Activated naive CD4-positive, alpha-beta T cell (primary cell): ENCODE data around the gene MAPK12.

Experiments
- DNase-seq, 4 experiments: peaks; one replicate each; lab custom pipeline; 2025; lab: John Stamatoyannopoulos, UW

Gene MAPK12

GRCh38 chr22:50232481-50233151, 28.9 kb downstream of the MAPK12 start:
- no peak for DNase-seq

- DNase-seq, result no peak
Observed at GRCh38 chr22:50229370-50229769, 32.1 kb downstream of the MAPK12 start.

- DNase-seq, result no peak
Observed at GRCh38 chr22:50228366-50228765, 33.1 kb downstream of the MAPK12 start.

- DNase-seq, result no peak
Observed at GRCh38 chr22:50227579-50228215, 33.8 kb downstream of the MAPK12 start.

GRCh38 chr22:50226875-50227165, 34.7 kb downstream of the MAPK12 start:
- no peak for DNase-seq

- no peak for DNase-seq
Observed at GRCh38 chr22:50226063-50226874, 35.2 kb downstream of the MAPK12 start.

GRCh38 chr22:50225200-50225969, 36.1 kb downstream of the MAPK12 start:
- DNase-seq, result no peak

- no peak for DNase-seq
Observed at GRCh38 chr22:50224071-50224470, 37.4 kb downstream of the MAPK12 start.

GRCh38 chr22:50222508-50222907, 39.0 kb downstream of the MAPK12 start:
- no peak for DNase-seq

GRCh38 chr22:50221410-50222300, 39.8 kb downstream of the MAPK12 start:
- DNase-seq, result no peak

GRCh38 chr22:50220603-50221409, 40.7 kb downstream of the MAPK12 start:
- DNase-seq, result no peak

GRCh38 chr22:50219800-50220602, 41.5 kb downstream of the MAPK12 start:
- no peak for DNase-seq

GRCh38 chr22:50218996-50219727, 42.3 kb downstream of the MAPK12 start:
- no peak for DNase-seq

- DNase-seq, result no peak
Observed at GRCh38 chr22:50218153-50218995, 43.1 kb downstream of the MAPK12 start.

GRCh38 chr22:50217543-50218152, 43.8 kb downstream of the MAPK12 start:
- DNase-seq, result no peak

GRCh38 chr22:50216684-50217520, 44.6 kb downstream of the MAPK12 start:
- DNase-seq, result no peak
